ENCODE results near the gene CENPC.

DNA sequence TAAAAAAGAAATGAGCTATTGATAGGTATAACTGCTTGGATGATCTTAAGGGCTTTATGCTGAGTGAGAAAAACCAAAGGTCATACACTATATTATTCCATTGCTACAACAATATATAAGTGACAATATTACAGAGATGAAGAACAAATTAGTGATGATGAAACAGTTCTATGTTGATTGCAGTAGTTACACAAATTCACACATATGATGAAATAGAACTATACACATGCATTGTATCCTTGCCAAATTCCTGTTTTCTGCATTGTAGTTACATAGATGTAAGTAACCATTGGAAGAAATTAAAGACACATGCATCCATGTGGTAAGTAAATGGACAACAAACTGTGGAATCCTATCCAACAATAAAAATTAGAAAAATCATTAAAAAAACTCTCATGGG, 76.5 kb downstream of the CENPC start:
- TF ChIP-seq, protein P1, sequence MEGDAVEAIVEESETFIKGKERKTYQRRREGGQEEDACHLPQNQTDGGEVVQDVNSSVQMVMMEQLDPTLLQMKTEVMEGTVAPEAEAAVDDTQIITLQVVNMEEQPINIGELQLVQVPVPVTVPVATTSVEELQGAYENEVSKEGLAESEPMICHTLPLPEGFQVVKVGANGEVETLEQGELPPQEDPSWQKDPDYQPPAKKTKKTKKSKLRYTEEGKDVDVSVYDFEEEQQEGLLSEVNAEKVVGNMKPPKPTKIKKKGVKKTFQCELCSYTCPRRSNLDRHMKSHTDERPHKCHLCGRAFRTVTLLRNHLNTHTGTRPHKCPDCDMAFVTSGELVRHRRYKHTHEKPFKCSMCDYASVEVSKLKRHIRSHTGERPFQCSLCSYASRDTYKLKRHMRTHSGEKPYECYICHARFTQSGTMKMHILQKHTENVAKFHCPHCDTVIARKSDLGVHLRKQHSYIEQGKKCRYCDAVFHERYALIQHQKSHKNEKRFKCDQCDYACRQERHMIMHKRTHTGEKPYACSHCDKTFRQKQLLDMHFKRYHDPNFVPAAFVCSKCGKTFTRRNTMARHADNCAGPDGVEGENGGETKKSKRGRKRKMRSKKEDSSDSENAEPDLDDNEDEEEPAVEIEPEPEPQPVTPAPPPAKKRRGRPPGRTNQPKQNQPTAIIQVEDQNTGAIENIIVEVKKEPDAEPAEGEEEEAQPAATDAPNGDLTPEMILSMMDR (IDR thresholded peaks at IDR 0.05; ENCODE audit: extremely low read depth in 1 of 2, insufficient read depth in 1 of 2, low read depth in 1 of 2, low read length in 2 of 2), result no peak
- TF ChIP-seq EZH2 (IDR thresholded peaks at IDR 0.05; ENCODE audit: borderline replicate concordance, low read depth, low read length, severe bottlenecking) (no peak), MYC (IDR thresholded peaks at IDR 0.05; ENCODE audit: low read depth, low read length) (no peak), POLR2AphosphoS5 (IDR thresholded peaks at IDR 0.05; ENCODE audit: insufficient read depth, low read depth, low read length) (no peak), GATA2 (IDR thresholded peaks at IDR 0.05; ENCODE audit: insufficient read depth, insufficient read length, low read depth, low read length) (no peak)
